Sigmoid colon (tissue), 4 donors: Measurements from ENCODE around the gene ZFAND3.

Source experiments
- EP300 ChIP-seq, 4 donors: sonication (generic); formaldehyde crosslinking; IDR thresholded peaks; one replicate each; pipeline ENCODE4 v1.6.1; 2017; ENCODE audit warnings: antibody characterized with exemption in 4 of 4
- POLR2A ChIP-seq, 2 donors: fragments of 450-650 bp; IDR thresholded peaks; one replicate each; pipeline ENCODE4 v1.6.1; 2016; ENCODE audit warnings: antibody characterized with exemption in 2 of 2, mild to moderate bottlenecking in 2 of 2, moderate library complexity in 2 of 2
- TF ChIP-seq, protein P1 (sequence below), 4 experiments: fragments of 450-650 bp in 3 of 4; fragments of 200-600 bp in 1 of 4; IDR thresholded peaks; one replicate each; pipeline ENCODE4 v1.5.1; 2016 to 2019; ENCODE audit warnings: antibody characterized with exemption in 4 of 4, mild to moderate bottlenecking in 3 of 4, moderate library complexity in 2 of 4

GRCh38 chr6:37998366-37998765 lies 178.8 kb downstream of the ZFAND3 start:
- TF ChIP-seq POLR2A (IDR thresholded peaks at IDR 0.05) (no peak), EP300 (IDR thresholded peaks at IDR 0.05) (no peak)
- TF ChIP-seq, protein P1, sequence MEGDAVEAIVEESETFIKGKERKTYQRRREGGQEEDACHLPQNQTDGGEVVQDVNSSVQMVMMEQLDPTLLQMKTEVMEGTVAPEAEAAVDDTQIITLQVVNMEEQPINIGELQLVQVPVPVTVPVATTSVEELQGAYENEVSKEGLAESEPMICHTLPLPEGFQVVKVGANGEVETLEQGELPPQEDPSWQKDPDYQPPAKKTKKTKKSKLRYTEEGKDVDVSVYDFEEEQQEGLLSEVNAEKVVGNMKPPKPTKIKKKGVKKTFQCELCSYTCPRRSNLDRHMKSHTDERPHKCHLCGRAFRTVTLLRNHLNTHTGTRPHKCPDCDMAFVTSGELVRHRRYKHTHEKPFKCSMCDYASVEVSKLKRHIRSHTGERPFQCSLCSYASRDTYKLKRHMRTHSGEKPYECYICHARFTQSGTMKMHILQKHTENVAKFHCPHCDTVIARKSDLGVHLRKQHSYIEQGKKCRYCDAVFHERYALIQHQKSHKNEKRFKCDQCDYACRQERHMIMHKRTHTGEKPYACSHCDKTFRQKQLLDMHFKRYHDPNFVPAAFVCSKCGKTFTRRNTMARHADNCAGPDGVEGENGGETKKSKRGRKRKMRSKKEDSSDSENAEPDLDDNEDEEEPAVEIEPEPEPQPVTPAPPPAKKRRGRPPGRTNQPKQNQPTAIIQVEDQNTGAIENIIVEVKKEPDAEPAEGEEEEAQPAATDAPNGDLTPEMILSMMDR (IDR thresholded peaks at IDR 0.05): no peak
